Fibroblast of lung (primary cell): ENCODE measurements around the gene PDE6D. TPM values are rescaled to one million over a fixed set of nuclear protein-coding genes. Genes with fewer than 3 reads are reported as not detected.

Experiments
- DNase-seq, 2 donors: peaks; one replicate each; pipeline versions ENCODE4 v3.0.0 to v3.0.0-alpha.2; 2010; ENCODE audit warnings: low read depth in 2 of 2
- H2AFZ ChIP-seq: 2 replicates; pipeline ENCODE4 v1.5.1; 2012; ENCODE audit warnings: low read length, control low read depth, inconsistent platforms
- H3K27ac ChIP-seq: 2 replicates; pipeline ENCODE4 v1.5.1; 2011; ENCODE audit warnings: low read length, control low read depth; ENCODE audit not compliant: insufficient read depth
- H3K27me3 ChIP-seq: 2 replicates; pipeline ENCODE4 v1.5.1; 2011; ENCODE audit warnings: mild to moderate bottlenecking, low read length; ENCODE audit not compliant: control insufficient read depth, insufficient read depth
- H3K36me3 ChIP-seq: 2 replicates; pipeline ENCODE4 v1.5.1; 2011; ENCODE audit warnings: low read length; ENCODE audit not compliant: control insufficient read depth, insufficient read depth
- H3K4me1 ChIP-seq: 2 replicates; pipeline ENCODE4 v1.5.1; 2011; ENCODE audit warnings: low read length; ENCODE audit not compliant: control insufficient read depth, insufficient read depth; ENCODE audit errors: extremely low read depth
- H3K4me2 ChIP-seq: 2 replicates; pipeline ENCODE4 v1.5.1; 2011; ENCODE audit warnings: low read length, control low read depth; ENCODE audit not compliant: insufficient read depth; ENCODE audit errors: extremely low read depth
- H3K4me3 ChIP-seq, 4 experiments: fragments of 200-600 bp in 1 of 4; sonication (generic) in 1 of 4; replicated peaks in 1 of 4; 2 replicates each; pipeline ENCODE4 v1.5.1; 2011 to 2016; ENCODE audit warnings: low read length in 4 of 4, low read depth in 3 of 4, mild to moderate bottlenecking in 3 of 4, control low read depth in 2 of 4, inconsistent platforms in 1 of 4, mixed read lengths in 1 of 4; ENCODE audit not compliant: insufficient read depth in 1 of 4; ENCODE audit errors: control extremely low read depth in 1 of 4
- H3K79me2 ChIP-seq: 2 replicates; pipeline ENCODE4 v1.5.1; 2012; ENCODE audit warnings: mild to moderate bottlenecking, low read length, inconsistent platforms; ENCODE audit not compliant: control insufficient read depth, insufficient read depth
- H3K9ac ChIP-seq: 2 replicates; pipeline ENCODE4 v1.5.1; 2011; ENCODE audit warnings: mild to moderate bottlenecking, low read length, control low read depth; ENCODE audit not compliant: insufficient read depth
- H3K9me3 ChIP-seq: 2 replicates; pipeline ENCODE4 v1.5.1; 2012; ENCODE audit warnings: low read depth, low read length; ENCODE audit not compliant: control insufficient read depth, insufficient read depth
- H4K20me1 ChIP-seq: 2 replicates; pipeline ENCODE4 v1.5.1; 2011; ENCODE audit warnings: low read length; ENCODE audit not compliant: control insufficient read depth, insufficient read depth; ENCODE audit errors: extremely low read depth
- EZH2 ChIP-seq: IDR thresholded peaks from 2 replicates; pipeline ENCODE4 v1.5.1; 2012; ENCODE audit warnings: low read length, control low read depth, mild to moderate bottlenecking; ENCODE audit errors: missing control alignments
- polyA plus RNA-seq, 2 donors: library from polyadenylated mRNA; depleted of rRNA in 1 of 2; stranded (reverse) in 1 of 2; unstranded in 1 of 2; fragments of >200 nt; gene quantifications; 2 replicates each; pipeline ENCODE4 v1.2.1, GENCODE V29; 2011 to 2012; ENCODE audit warnings: missing spikeins in 1 of 2
- total RNA-seq: library from RNA; depleted of rRNA; stranded (reverse); fragments of >200 nt; gene quantifications from 2 replicates; pipeline ENCODE4 v1.2.1, GENCODE V29; 2014
- TF ChIP-seq, protein P1 (sequence below), 2 donors: IDR thresholded peaks in 1 of 2; conservative IDR thresholded peaks in 1 of 2; 1 replicate in 1 of 2; 2 replicates in 1 of 2; pipeline ENCODE4 v1.5.1; 2011 to 2012; ENCODE audit warnings: low read length in 2 of 2, control low read depth in 1 of 2, inconsistent platforms in 1 of 2, low read depth in 1 of 2, mild to moderate bottlenecking in 1 of 2

PDE6D gene
- total and polyA plus RNA-seq, 2 donors (not counting 1 experiment from before 2014, with no cell fraction given), result 14.4 to 32.3 TPM

DNA sequence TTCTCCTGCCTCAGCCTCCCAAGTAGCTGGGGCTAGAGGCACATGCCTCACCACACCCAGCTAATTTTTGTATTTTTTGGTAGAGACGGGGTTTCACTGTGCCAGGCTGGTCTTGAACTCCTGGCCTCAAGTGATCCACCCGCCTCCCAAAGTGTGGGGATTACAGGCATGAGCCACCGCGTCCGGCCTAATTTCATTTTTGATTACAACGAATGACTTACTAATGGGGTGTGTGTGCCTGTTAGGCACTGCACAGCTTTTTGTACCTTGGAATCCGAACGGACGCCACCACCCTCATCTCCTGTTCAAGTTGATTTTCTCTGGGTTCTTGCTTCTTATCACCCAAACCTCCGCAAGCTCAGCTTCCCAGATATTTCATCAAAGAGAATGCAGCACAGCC lies 55.6 kb downstream of the PDE6D start:
- H3K4me3 ChIP-seq, result no peak overlapping the region
- H3K4me2 ChIP-seq, result no peak overlapping the region
- no peaks in the 10 kb centered on the region for H4K20me1 ChIP-seq
- TF ChIP-seq EZH2, result no peak
- TF ChIP-seq, protein P1, sequence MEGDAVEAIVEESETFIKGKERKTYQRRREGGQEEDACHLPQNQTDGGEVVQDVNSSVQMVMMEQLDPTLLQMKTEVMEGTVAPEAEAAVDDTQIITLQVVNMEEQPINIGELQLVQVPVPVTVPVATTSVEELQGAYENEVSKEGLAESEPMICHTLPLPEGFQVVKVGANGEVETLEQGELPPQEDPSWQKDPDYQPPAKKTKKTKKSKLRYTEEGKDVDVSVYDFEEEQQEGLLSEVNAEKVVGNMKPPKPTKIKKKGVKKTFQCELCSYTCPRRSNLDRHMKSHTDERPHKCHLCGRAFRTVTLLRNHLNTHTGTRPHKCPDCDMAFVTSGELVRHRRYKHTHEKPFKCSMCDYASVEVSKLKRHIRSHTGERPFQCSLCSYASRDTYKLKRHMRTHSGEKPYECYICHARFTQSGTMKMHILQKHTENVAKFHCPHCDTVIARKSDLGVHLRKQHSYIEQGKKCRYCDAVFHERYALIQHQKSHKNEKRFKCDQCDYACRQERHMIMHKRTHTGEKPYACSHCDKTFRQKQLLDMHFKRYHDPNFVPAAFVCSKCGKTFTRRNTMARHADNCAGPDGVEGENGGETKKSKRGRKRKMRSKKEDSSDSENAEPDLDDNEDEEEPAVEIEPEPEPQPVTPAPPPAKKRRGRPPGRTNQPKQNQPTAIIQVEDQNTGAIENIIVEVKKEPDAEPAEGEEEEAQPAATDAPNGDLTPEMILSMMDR (conservative IDR thresholded peaks at IDR 0.05 in 1 of 2, IDR thresholded peaks at IDR 0.05 in 1 of 2; ENCODE audit: low read depth in 1 of 2, low read length in 2 of 2), result no peak
- H3K9ac ChIP-seq, result no peak overlapping the region
- H2AFZ ChIP-seq, result no peak overlapping the region
- H3K36me3 ChIP-seq, result no peaks in the 10 kb centered on the region
- H3K9me3 ChIP-seq, result no peaks in the 10 kb centered on the region
- no peak for DNase-seq
- no peaks in the 10 kb centered on the region for H3K27me3 ChIP-seq
- H3K4me1 ChIP-seq, result no peaks in the 10 kb centered on the region
- no peaks in the 10 kb centered on the region for H3K79me2 ChIP-seq
- H3K27ac ChIP-seq, result no peak overlapping the region

DNA sequence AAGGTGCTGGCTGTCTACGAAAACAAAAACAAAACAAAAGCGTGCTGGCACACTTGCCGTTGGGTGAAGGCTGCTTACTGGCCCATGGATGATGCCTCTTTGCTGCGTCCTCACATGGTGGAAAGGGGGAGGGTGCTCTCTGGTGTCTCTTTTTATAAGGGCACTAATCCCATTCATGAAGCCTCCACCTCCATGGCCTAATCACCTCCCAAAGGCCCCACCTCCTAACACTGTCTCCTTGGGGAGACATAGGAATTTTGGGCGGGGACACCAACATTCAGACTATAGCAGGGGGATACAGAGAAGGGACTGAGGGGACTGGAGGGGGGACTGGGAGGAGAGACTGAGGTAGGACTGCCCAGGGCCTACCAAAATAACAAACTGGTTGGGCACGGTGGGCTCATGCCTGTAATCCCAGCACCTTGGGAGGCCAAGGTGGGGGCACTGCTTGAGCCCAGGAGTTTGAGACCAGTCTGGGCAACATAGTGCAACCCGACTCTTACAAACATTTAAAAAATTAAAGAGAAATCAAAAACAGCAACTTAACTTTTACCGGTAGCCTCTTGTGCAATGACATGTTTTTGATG lies 58.3 kb downstream of the PDE6D start:
- H3K36me3 ChIP-seq, result no peaks in the 10 kb centered on the region
- H3K9ac ChIP-seq, result no peak overlapping the region
- no peaks in the 10 kb centered on the region for H4K20me1 ChIP-seq
- H2AFZ ChIP-seq, result no peak overlapping the region
- no peak overlapping the region for H3K4me2 ChIP-seq
- no peaks in the 10 kb centered on the region for H3K27me3 ChIP-seq
- no peaks in the 10 kb centered on the region for H3K9me3 ChIP-seq
- TF ChIP-seq EZH2, result no peak
- TF ChIP-seq, protein P1 (conservative IDR thresholded peaks at IDR 0.05 in 1 of 2, IDR thresholded peaks at IDR 0.05 in 1 of 2; ENCODE audit: low read depth in 1 of 2, low read length in 2 of 2), result no peak
- no peak overlapping the region for H3K4me3 ChIP-seq
- no peak overlapping the region for H3K27ac ChIP-seq
- DNase-seq, result no peak
- no peaks in the 10 kb centered on the region for H3K79me2 ChIP-seq
- peaks cover under 1% of the 10 kb centered on the region for H3K4me1 ChIP-seq

- DNase-seq, result no peak
- no peak overlapping the region for H3K4me2 ChIP-seq
- H3K4me3 ChIP-seq, result no peak overlapping the region
- TF ChIP-seq, protein P1 (conservative IDR thresholded peaks at IDR 0.05 in 1 of 2, IDR thresholded peaks at IDR 0.05 in 1 of 2; ENCODE audit: low read depth in 1 of 2, low read length in 2 of 2), result no peak
- no peak for TF ChIP-seq EZH2
- H3K79me2 ChIP-seq, result no peaks in the 10 kb centered on the region
- H3K36me3 ChIP-seq, result no peaks in the 10 kb centered on the region
- H3K27me3 ChIP-seq, result no peaks in the 10 kb centered on the region
- no peaks in the 10 kb centered on the region for H4K20me1 ChIP-seq
- peaks cover 13% of the 10 kb centered on the region for H3K4me1 ChIP-seq
- no peak overlapping the region for H2AFZ ChIP-seq
- no peaks in the 10 kb centered on the region for H3K9me3 ChIP-seq
- H3K27ac ChIP-seq, result no peak overlapping the region
- H3K9ac ChIP-seq, result no peak overlapping the region
Measured at GRCh38 chr2:231720987-231721966, 59.8 kb downstream of the PDE6D start.
